Hepatocyte (in vitro differentiated cells): Measurements from ENCODE around the gene FAM120B. TPM values are rescaled to one million over a fixed set of nuclear protein-coding genes. Genes with fewer than 3 reads are reported as not detected.

Experiments used
- DNase-seq: peaks from one replicate; pipeline ENCODE4 v3.0.0-alpha.2; 2016; ENCODE audit warnings: low spot score
- H2AFZ ChIP-seq: fragments of 200-600 bp; sonication (generic); 2 replicates; pipeline ENCODE4 v1.6.0; 2016; ENCODE audit warnings: antibody characterized with exemption, mild to moderate bottlenecking
- H3K27ac ChIP-seq: fragments of 200-600 bp; sonication (generic); 2 replicates; pipeline ENCODE4 v1.5.1; 2016; ENCODE audit warnings: mild to moderate bottlenecking
- H3K27me3 ChIP-seq: fragments of 200-600 bp; sonication (generic); 2 replicates; pipeline ENCODE4 v1.6.1; 2016
- H3K36me3 ChIP-seq: fragments of 200-600 bp; sonication (generic); replicated peaks from 2 replicates; pipeline ENCODE4 v1.5.1; 2016; ENCODE audit warnings: low read depth; ENCODE audit not compliant: insufficient read depth
- H3K4me1 ChIP-seq: fragments of 200-600 bp; sonication (generic); 2 replicates; pipeline ENCODE4 v1.5.1; 2016; ENCODE audit warnings: mild to moderate bottlenecking, moderate library complexity; ENCODE audit not compliant: insufficient read depth
- H3K4me2 ChIP-seq: fragments of 200-600 bp; sonication (generic); 2 replicates; pipeline ENCODE4 v1.6.0; 2016
- H3K4me3 ChIP-seq: fragments of 200-600 bp; sonication (generic); 2 replicates; pipeline ENCODE4 v1.5.1; 2016; ENCODE audit warnings: mild to moderate bottlenecking
- H3K79me2 ChIP-seq: fragments of 200-600 bp; sonication (generic); 2 replicates; pipeline ENCODE4 v1.6.0; 2017; ENCODE audit warnings: mild to moderate bottlenecking
- H3K9me2 ChIP-seq: fragments of 200-600 bp; sonication (generic); replicated peaks from 2 replicates; pipeline ENCODE4 v1.6.0; 2017; ENCODE audit warnings: mild to moderate bottlenecking; ENCODE audit not compliant: insufficient read depth
- H3K9me3 ChIP-seq: fragments of 200-600 bp; sonication (generic); 2 replicates; pipeline ENCODE4 v1.5.1; 2016; ENCODE audit warnings: low read depth, mild to moderate bottlenecking
- H4K20me1 ChIP-seq: fragments of 200-600 bp; sonication (generic); 2 replicates; pipeline ENCODE4 v1.6.0; 2016; ENCODE audit warnings: mild to moderate bottlenecking; ENCODE audit not compliant: insufficient read depth, poor library complexity, severe bottlenecking
- EZH2 ChIP-seq: fragments of 200-600 bp; sonication (generic); IDR thresholded peaks from 2 replicates; pipeline ENCODE4 v1.6.1; 2016; ENCODE audit warnings: antibody characterized with exemption, mild to moderate bottlenecking, borderline replicate concordance
- EZH2phosphoT487 ChIP-seq: fragments of 200-600 bp; sonication (generic); IDR thresholded peaks from one replicate; pipeline ENCODE4 v1.6.1; 2018; ENCODE audit warnings: antibody characterized with exemption, mild to moderate bottlenecking, low read depth, moderate library complexity; ENCODE audit not compliant: unreplicated experiment, severe bottlenecking
- WGBS: methylation state at CpG from one replicate; pipeline ENCODE4 v1.1.6; 2016; ENCODE audit warnings: low lambda C conversion rate; ENCODE audit errors: missing lambda C conversion rate; 5-methylcytosine and 5-hydroxymethylcytosine counted together
- polyA plus RNA-seq: library from polyadenylated mRNA; unstranded; fragments of >200 nt; fragmentation: Nextera tagmentation; extraction: Ambion mirVana; gene quantifications from 2 replicates; pipeline ENCODE4 v1.2.1, GENCODE V29; 2016
- total RNA-seq: library from RNA; depleted of rRNA; stranded (reverse); fragments of >200 nt; gene quantifications from 2 replicates; pipeline ENCODE4 v1.2.3, GENCODE V29; 2014
- TF ChIP-seq, protein P1 (sequence below): fragments of 200-600 bp; sonication (generic); IDR thresholded peaks from 2 replicates; pipeline ENCODE4 v1.5.1; 2016; ENCODE audit warnings: antibody characterized with exemption, mild to moderate bottlenecking; ENCODE audit not compliant: poor library complexity

FAM120B gene
- total and polyA plus RNA-seq, 2 experiments from 2014 or later = 16.0 to 25.8 TPM

DNA sequence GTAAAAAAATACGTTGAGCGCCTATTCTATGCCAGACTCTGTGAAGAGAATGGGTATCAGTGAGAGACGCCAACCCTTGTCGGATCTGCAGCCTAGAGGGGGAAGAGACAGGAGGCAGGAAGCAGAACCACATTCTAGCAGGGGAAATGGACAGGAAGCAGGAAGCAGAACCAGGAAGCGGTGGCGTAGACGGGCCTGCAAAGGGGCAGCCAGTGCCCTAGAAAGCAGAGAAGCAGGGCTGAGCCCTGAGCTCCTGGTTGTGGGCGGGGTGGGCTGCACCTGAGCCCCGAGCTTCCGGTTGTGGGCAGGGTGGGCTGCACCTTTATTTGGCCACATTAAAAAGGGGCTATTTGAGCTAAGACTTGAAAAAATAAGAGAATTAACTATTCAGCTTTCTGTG lies 71.9 kb downstream of the FAM120B start:
- no peak overlapping the region for H2AFZ ChIP-seq
- no peaks in the 10 kb centered on the region for H4K20me1 ChIP-seq
- no peak overlapping the region for H3K4me3 ChIP-seq
- H3K9me3 ChIP-seq = no peaks in the 10 kb centered on the region
- no peaks in the 10 kb centered on the region for H3K27me3 ChIP-seq
- no peaks in the 10 kb centered on the region for H3K36me3 ChIP-seq
- WGBS = 97% methylated on average over 9 of the region's 10 CpGs
- no peak overlapping the region for H3K27ac ChIP-seq
- TF ChIP-seq, protein P1, sequence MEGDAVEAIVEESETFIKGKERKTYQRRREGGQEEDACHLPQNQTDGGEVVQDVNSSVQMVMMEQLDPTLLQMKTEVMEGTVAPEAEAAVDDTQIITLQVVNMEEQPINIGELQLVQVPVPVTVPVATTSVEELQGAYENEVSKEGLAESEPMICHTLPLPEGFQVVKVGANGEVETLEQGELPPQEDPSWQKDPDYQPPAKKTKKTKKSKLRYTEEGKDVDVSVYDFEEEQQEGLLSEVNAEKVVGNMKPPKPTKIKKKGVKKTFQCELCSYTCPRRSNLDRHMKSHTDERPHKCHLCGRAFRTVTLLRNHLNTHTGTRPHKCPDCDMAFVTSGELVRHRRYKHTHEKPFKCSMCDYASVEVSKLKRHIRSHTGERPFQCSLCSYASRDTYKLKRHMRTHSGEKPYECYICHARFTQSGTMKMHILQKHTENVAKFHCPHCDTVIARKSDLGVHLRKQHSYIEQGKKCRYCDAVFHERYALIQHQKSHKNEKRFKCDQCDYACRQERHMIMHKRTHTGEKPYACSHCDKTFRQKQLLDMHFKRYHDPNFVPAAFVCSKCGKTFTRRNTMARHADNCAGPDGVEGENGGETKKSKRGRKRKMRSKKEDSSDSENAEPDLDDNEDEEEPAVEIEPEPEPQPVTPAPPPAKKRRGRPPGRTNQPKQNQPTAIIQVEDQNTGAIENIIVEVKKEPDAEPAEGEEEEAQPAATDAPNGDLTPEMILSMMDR = no peak
- TF ChIP-seq EZH2 (no peak), EZH2phosphoT487 (no peak)
- no peaks in the 10 kb centered on the region for H3K79me2 ChIP-seq
- H3K9me2 ChIP-seq = no peaks in the 10 kb centered on the region
- no peak overlapping the region for H3K4me2 ChIP-seq
- no peak for DNase-seq
- no peaks in the 10 kb centered on the region for H3K4me1 ChIP-seq

DNA sequence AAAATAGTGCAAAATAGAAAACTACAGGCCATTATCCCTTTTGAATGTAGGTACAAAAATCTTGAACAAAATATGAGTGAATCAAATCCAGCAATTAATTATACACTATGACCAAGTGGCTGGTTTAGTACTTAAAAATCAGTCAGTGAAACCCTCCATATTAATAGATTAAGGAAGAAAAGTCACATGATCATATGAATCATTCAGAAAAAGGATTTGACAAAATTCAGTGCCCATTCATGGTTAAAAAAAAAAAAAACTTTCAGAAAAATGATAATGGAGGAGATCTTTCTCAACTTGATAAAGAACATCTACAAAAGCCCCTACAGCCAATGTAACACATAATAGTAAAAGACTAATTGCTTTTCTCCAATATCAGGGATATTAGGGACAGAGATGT lies 75.0 kb downstream of the FAM120B start:
- no peaks in the 10 kb centered on the region for H3K9me3 ChIP-seq
- TF ChIP-seq EZH2phosphoT487 = no peak
- TF ChIP-seq, protein P1 = no peak
- TF ChIP-seq EZH2 = no peak
- no peak overlapping the region for H3K4me2 ChIP-seq
- H3K4me1 ChIP-seq = no peaks in the 10 kb centered on the region
- no peaks in the 10 kb centered on the region for H3K27me3 ChIP-seq
- H2AFZ ChIP-seq = no peak overlapping the region
- H3K27ac ChIP-seq = no peak overlapping the region
- no peaks in the 10 kb centered on the region for H3K9me2 ChIP-seq
- H3K79me2 ChIP-seq = no peaks in the 10 kb centered on the region
- H3K36me3 ChIP-seq = no peaks in the 10 kb centered on the region
- no peaks in the 10 kb centered on the region for H4K20me1 ChIP-seq
- DNase-seq = no peak
- H3K4me3 ChIP-seq = no peak overlapping the region

DNA sequence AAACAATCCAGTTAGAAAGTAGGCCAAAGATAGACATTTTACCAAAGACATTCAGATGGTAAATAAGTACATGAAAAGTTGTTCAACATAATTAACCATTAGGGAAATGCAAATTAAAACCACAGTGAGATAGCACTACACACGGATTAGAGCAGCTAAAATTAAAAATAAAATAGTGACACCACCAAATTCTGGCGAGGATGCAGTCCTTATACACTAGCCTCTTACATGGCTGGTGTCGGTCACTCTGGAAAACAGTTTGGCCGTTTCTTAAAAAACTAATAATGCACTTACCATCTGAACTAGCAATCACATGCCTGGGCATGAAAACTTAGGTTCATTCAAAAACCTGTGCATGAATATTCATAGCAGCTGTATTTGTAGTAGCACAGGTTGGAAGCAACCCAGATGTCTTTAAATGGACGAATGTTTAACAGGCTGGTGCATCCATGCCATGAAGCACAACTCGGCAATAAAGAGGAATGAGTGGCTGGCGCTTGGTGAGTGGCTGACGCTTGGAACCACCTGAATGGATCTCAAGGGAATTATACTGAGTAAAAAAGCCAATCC lies 77.0 kb downstream of the FAM120B start:
- Histone ChIP-seq H3K9me3 (no peaks in the 10 kb centered on the region), H4K20me1 (no peaks in the 10 kb centered on the region), H3K4me3 (no peak overlapping the region), H3K36me3 (no peaks in the 10 kb centered on the region), H2AFZ (no peak overlapping the region), H3K9me2 (no peaks in the 10 kb centered on the region), H3K4me1 (peaks cover 2% of the 10 kb centered on the region), H3K79me2 (no peaks in the 10 kb centered on the region), H3K27ac (no peak overlapping the region), H3K4me2 (no peak overlapping the region), H3K27me3 (no peaks in the 10 kb centered on the region)
- TF ChIP-seq EZH2phosphoT487 (no peak), EZH2 (no peak)
- TF ChIP-seq, protein P1 = no peak
- no peak for DNase-seq
- 93% methylated on average over 8 of the region's 8 CpGs for WGBS

DNA sequence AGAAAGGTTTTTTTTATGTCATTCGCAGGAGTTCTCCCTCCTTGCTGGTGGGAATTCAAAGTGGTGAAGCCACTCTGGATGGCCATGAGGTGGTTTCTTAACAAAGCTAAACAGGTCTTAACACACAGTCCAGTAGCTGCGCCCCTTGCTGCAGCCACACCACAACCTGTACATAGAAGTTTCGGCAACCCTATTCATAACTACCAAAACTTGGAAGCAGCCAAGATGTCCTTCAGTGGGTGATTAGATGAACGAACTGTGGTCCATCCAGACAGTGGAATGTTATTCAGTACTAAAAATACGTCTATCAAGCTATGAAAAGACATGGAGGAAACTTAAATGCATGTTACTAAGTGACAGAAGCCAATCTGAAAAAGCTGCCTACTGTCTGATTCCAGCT lies 78.9 kb downstream of the FAM120B start:
- Histone ChIP-seq H4K20me1 (no peaks in the 10 kb centered on the region), H3K36me3 (no peaks in the 10 kb centered on the region), H3K27ac (no peak overlapping the region), H3K79me2 (no peaks in the 10 kb centered on the region), H2AFZ (no peak overlapping the region), H3K4me2 (no peak overlapping the region), H3K27me3 (no peaks in the 10 kb centered on the region), H3K4me1 (peaks cover 2% of the 10 kb centered on the region), H3K9me3 (no peaks in the 10 kb centered on the region), H3K9me2 (no peaks in the 10 kb centered on the region), H3K4me3 (no peak overlapping the region)
- 95% methylated on average over 5 of the region's 5 CpGs for WGBS
- TF ChIP-seq EZH2 = no peak
- no peak for TF ChIP-seq EZH2phosphoT487
- TF ChIP-seq, protein P1 = no peak
- DNase-seq = no peak
